Upper lobe of left lung (tissue), 6 donors: ENCODE results near the gene ERMARD. TPM values are rescaled to one million over a fixed set of nuclear protein-coding genes. Genes with fewer than 3 reads are reported as not detected.
A peak's percentile ranks its signal among the peaks of the same experiment; 100 is the strongest.

Experiments used
- ATAC-seq, 2 donors: fragments of 200-7000 bp; cut with Tn5 transposase; one replicate each; pipeline ENCODE4 v1.9.1; 2022; ENCODE audit warnings: mild to moderate bottlenecking in 2 of 2, moderate library complexity in 2 of 2; ENCODE audit not compliant: low FRiP score in 2 of 2
- DNase-seq, 2 donors: peaks; one replicate each; pipeline ENCODE4 v3.0.0-alpha.2; 2019 to 2020
- H3K27ac ChIP-seq, 4 donors: fragments of 200-600 bp; sonication (generic); one replicate each; pipeline ENCODE4 v1.5.1; 2016 to 2019
- H3K27me3 ChIP-seq, 4 donors: fragments of 200-600 bp; sonication (generic); one replicate each; pipeline ENCODE4 v1.5.1; 2017 to 2019
- H3K36me3 ChIP-seq, 4 donors: fragments of 200-600 bp; sonication (generic); one replicate each; pipeline ENCODE4 v1.5.1; 2016 to 2019
- H3K4me1 ChIP-seq, 4 donors: fragments of 200-600 bp; sonication (generic); one replicate each; pipeline ENCODE4 v1.5.1; 2018 to 2019
- H3K4me3 ChIP-seq, 4 donors: fragments of 200-600 bp; sonication (generic); one replicate each; pipeline ENCODE4 v1.5.1; 2017 to 2019; ENCODE audit warnings: mild to moderate bottlenecking in 2 of 4, moderate library complexity in 1 of 4
- H3K9me3 ChIP-seq, 4 donors: fragments of 200-600 bp; sonication (generic); one replicate each; pipeline ENCODE4 v1.5.1; 2018 to 2019
- EP300 ChIP-seq, 4 donors: sonication (generic); formaldehyde crosslinking; IDR thresholded peaks; one replicate each; pipeline ENCODE4 v1.5.1; 2017; ENCODE audit warnings: antibody characterized with exemption in 4 of 4, control low read depth in 2 of 4
- POLR2A ChIP-seq, 4 donors: fragments of 450-650 bp; IDR thresholded peaks; one replicate each; pipeline ENCODE4 v1.5.1; 2016 to 2017; ENCODE audit warnings: antibody characterized with exemption in 4 of 4, mild to moderate bottlenecking in 2 of 4
- POLR2AphosphoS5 ChIP-seq, 2 donors: sonication (generic); formaldehyde crosslinking; IDR thresholded peaks; one replicate each; pipeline ENCODE4 v1.5.1; 2017; ENCODE audit warnings: antibody characterized with exemption in 2 of 2
- WGBS, 2 donors: methylation state at CpG; one replicate each; pipeline ENCODE4 v1.1.5; 2017 to 2018; 5-methylcytosine and 5-hydroxymethylcytosine counted together
- total RNA-seq, 6 donors: library from RNA; depleted of rRNA in 4 of 6; stranded (reverse); fragments of >200 nt in 4 of 6; gene quantifications; one replicate each; pipeline versions ENCODE4 v1.1.0 to v1.2.1, GENCODE V29; 2016 to 2021
- TF ChIP-seq, protein P1 (sequence below), 6 experiments: fragments of 450-650 bp in 4 of 6; fragments of 200-600 bp in 2 of 6; sonication (generic) in 2 of 6; IDR thresholded peaks; one replicate each; pipeline ENCODE4 v1.5.1; 2016 to 2019; ENCODE audit warnings: antibody characterized with exemption in 6 of 6
- donor health status: DM: no; HTN: no; CAD: no; lungs with moderate emphysema.
- donor health status: DM: no; HTN: yes; CAD: no; lungs with severe emphysema.

Gene ERMARD
- total RNA-seq, 6 donors from 2014 or later = 12.6 to 51.3 (median 18.5) TPM

- Histone ChIP-seq H3K27me3 (no peaks in the 10 kb centered on the region), H3K27ac (no peak overlapping the region), H3K9me3 (no peaks in the 10 kb centered on the region), H3K36me3 (no peaks in the 10 kb centered on the region), H3K4me3 (no peak overlapping the region), H3K4me1 (peaks cover 9 to 11% (median 10%) of the 10 kb centered on the region in 4 donors)
- TF ChIP-seq EP300 (IDR thresholded peaks at IDR 0.05) (no peak), POLR2A (IDR thresholded peaks at IDR 0.05) (no peak)
- TF ChIP-seq, protein P1, sequence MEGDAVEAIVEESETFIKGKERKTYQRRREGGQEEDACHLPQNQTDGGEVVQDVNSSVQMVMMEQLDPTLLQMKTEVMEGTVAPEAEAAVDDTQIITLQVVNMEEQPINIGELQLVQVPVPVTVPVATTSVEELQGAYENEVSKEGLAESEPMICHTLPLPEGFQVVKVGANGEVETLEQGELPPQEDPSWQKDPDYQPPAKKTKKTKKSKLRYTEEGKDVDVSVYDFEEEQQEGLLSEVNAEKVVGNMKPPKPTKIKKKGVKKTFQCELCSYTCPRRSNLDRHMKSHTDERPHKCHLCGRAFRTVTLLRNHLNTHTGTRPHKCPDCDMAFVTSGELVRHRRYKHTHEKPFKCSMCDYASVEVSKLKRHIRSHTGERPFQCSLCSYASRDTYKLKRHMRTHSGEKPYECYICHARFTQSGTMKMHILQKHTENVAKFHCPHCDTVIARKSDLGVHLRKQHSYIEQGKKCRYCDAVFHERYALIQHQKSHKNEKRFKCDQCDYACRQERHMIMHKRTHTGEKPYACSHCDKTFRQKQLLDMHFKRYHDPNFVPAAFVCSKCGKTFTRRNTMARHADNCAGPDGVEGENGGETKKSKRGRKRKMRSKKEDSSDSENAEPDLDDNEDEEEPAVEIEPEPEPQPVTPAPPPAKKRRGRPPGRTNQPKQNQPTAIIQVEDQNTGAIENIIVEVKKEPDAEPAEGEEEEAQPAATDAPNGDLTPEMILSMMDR (IDR thresholded peaks at IDR 0.05) = no peak
- ATAC-seq = no peak
- DNase-seq = no peak
- WGBS, 2 donors = 53 to 57% methylated on average over 2 of the region's 2 CpGs
Observed at GRCh38 chr6:169795196-169795595, 43.8 kb downstream of the ERMARD start.

DNA sequence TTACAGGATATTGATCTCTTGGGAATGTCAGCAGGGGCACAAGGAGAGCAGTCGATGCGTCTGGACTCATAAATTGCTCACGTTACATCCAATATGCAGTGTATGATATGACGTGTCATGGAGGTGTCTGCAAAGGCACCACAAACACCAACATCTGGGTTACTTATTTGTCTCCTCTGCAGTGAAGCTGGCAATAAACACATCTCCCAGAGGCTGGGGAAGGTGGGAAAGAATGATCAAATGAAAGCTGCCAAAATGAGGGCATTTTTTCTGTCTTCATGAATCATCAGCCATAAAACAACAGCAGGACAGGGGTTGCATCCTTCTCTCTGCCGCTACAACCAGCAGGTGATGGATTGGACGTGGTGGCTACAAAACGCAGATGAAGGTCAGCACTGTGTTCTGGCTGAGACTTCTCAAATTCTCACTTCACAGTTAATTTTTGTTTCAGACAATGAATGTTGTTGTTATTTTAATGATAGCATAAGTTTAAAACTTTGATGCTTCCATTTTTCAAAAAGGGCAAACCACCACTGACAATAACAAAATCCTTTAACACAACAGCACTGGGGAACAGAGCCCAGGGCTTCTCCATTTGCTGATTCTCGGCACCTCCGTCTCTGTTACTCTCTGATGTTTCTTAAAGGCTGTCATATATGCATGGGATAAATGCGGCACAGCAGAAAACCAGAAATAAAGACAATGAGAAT is 47.5 kb downstream of the ERMARD start:
- Histone ChIP-seq H3K27ac (no peak overlapping the region), H3K4me3 (no peak overlapping the region), H3K27me3 (no peaks in the 10 kb centered on the region), H3K4me1 (peaks cover 0 to 13% (median 11%) of the 10 kb centered on the region in 4 donors), H3K36me3 (no peaks in the 10 kb centered on the region), H3K9me3 (no peaks in the 10 kb centered on the region)
- WGBS, 2 donors = 76 to 80% methylated on average over 10 of the region's 10 CpGs
- TF ChIP-seq POLR2A (IDR thresholded peaks at IDR 0.05) = no peak
- ATAC-seq (no peak), DNase-seq (no peak)

DNA sequence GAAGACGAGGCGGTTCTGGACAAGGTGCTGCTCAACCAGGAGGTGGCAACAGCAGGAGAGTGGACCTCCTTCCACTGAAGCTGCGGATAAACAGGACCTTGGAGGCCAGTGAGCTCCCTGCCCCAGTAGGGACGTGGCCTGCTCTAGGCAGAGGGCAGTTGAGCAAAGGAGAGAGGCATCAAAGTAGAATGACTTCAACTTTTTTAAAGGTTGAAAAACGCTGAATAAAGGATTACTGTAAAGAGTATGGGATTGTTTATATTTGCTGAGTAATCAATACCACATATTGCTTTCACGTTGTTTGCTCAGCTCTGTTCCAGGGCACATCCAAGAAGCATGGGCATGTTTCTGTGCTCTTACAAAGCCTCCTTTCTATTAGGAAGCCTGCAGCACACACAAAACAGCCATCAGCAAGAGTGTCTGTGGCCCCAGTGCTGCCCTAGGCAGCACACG is 48.1 kb downstream of the ERMARD start:
- DNase-seq (no peak), ATAC-seq (no peak)
- no peaks in the 10 kb centered on the region for H3K9me3 ChIP-seq
- H3K27ac ChIP-seq = no peak overlapping the region
- H3K27me3 ChIP-seq = no peaks in the 10 kb centered on the region
- peaks cover 0 to 13% (median 11%) of the 10 kb centered on the region in 4 donors for H3K4me1 ChIP-seq
- WGBS, 2 donors = 75 to 83% methylated on average over 7 of the region's 7 CpGs
- H3K4me3 ChIP-seq = no peak overlapping the region
- no peaks in the 10 kb centered on the region for H3K36me3 ChIP-seq
- TF ChIP-seq EP300 (IDR thresholded peaks at IDR 0.05) = no peak
- no peak for TF ChIP-seq POLR2A (IDR thresholded peaks at IDR 0.05)
- no peak for TF ChIP-seq POLR2AphosphoS5 (IDR thresholded peaks at IDR 0.05)
- TF ChIP-seq, protein P1 (IDR thresholded peaks at IDR 0.05) = no peak

GRCh38 chr6:169800116-169800667 is 48.8 kb downstream of the ERMARD start:
- Histone ChIP-seq H3K4me3 (no peak overlapping the region), H3K4me1 (peaks cover 0 to 13% (median 11%) of the 10 kb centered on the region in 4 donors), H3K27me3 (no peaks in the 10 kb centered on the region), H3K36me3 (no peaks in the 10 kb centered on the region), H3K9me3 (no peaks in the 10 kb centered on the region), H3K27ac (peak overlapping the region in 1 of 4 donors; percentile 11)
- 42 to 72% methylated on average over 9 of the region's 9 CpGs for WGBS, 2 donors
- DNase-seq (no peak), ATAC-seq (no peak)
- TF ChIP-seq EP300 (IDR thresholded peaks at IDR 0.05) = no peak
- TF ChIP-seq, protein P1 (IDR thresholded peaks at IDR 0.05) = no peak
- TF ChIP-seq POLR2A (IDR thresholded peaks at IDR 0.05) = no peak
- no peak for TF ChIP-seq POLR2AphosphoS5 (IDR thresholded peaks at IDR 0.05)

DNA sequence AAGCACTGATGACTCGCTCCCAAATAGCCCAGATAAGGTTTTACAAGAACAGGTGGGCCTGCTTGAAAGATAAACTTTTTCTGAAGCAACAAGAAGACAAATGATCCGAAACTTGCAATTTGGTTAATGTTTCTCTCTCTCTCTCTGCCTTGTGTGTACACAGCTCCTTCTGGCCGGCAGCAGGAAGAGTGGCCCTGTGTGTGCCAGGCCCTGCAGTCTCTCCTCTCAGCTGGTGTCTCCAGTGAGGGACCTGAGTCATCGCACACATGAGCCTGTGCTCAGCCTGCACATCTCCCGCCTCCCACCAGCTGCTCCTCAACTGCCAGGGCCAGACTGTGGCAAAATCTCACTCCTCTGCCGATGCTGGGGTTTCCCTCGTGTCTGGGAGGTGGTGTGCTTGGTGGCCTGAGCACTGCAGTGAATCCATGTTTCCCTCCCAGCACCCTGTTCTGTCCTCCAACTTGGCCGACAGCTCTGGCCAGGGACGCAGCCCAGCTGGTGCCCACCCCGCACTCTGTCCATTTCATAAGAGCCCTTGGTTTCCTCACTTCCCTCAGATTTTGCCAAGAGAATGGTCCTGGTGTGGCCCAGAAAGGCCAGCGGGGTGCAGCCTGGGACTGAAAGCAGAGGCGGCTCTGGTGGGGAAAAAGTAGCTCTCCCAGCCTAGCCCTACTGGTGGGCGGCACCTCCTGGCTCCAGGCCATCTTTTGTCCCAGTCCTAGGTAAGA is 49.4 kb downstream of the ERMARD start:
- DNase-seq = peak; percentile 48 to 69
- Histone ChIP-seq H3K4me1 (peaks cover 0 to 13% (median 11%) of the 10 kb centered on the region in 4 donors), H3K9me3 (no peaks in the 10 kb centered on the region), H3K4me3 (no peak overlapping the region), H3K27me3 (no peaks in the 10 kb centered on the region), H3K27ac (peak overlapping the region in 2 of 4 donors; percentile 11 to 24), H3K36me3 (no peaks in the 10 kb centered on the region)
- peak; percentile 68 to 74 for ATAC-seq
- WGBS, 2 donors = 61 to 71% methylated on average over 8 to 13 of the region's 13 CpGs
- TF ChIP-seq POLR2AphosphoS5 (IDR thresholded peaks at IDR 0.05) (peak in 1 of 2 donors; percentile 11), POLR2A (IDR thresholded peaks at IDR 0.05) (no peak), EP300 (IDR thresholded peaks at IDR 0.05) (no peak)
- TF ChIP-seq, protein P1 (IDR thresholded peaks at IDR 0.05) = no peak
